PC-3 (cell line): ENCODE measurements around the gene CAMK2A.

ENCODE experiments used
- CTCF ChIP-seq: fragments of 300-600 bp; sonication (generic); conservative IDR thresholded peaks from 2 replicates; pipeline ENCODE4 v1.5.1; 2017; ENCODE audit warnings: antibody characterized with exemption, low read depth, mild to moderate bottlenecking, low read length
- EZH2 ChIP-seq: fragments of 300-600 bp; sonication (generic); IDR thresholded peaks from one replicate; pipeline ENCODE4 v1.6.1; 2017; ENCODE audit warnings: antibody characterized with exemption, mild to moderate bottlenecking, low read length; ENCODE audit not compliant: unreplicated experiment
- EZH2phosphoT487 ChIP-seq: fragments of 300-600 bp; sonication (generic); IDR thresholded peaks from 2 replicates; pipeline ENCODE4 v1.6.1; 2018; ENCODE audit warnings: mild to moderate bottlenecking, antibody characterized with exemption, low read length, borderline replicate concordance

GRCh38 chr5:150211156-150212030 is 78.2 kb downstream of the CAMK2A start:
- TF ChIP-seq CTCF = no peak
- TF ChIP-seq EZH2 = no peak
- no peak for TF ChIP-seq EZH2phosphoT487
